Measurements from ENCODE around the gene MSL3B.

DNA sequence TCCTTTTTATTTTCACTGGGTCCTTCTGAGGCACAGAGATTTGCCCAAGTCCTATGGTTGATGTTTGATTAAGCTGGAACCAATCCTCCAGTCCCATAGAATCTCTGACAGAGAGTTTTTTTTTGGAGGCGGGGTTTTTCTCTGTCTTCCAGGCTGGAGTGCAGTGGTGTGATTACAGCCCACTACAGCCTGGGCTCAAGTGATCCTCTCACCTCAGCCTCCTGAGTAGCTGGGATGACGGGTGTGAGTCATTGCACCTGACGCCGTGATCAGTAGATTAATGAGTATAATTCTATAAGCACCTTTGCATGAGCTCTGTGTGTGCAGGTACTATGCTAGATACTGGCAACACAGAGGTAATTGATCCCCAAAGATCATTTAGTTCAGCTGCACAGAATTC, 33.7 kb upstream of the MSL3B start:
- TF ChIP-seq EZH2phosphoT487 (IDR thresholded peaks at IDR 0.05; ENCODE audit: low read depth): no peak
- TF ChIP-seq, protein P1, sequence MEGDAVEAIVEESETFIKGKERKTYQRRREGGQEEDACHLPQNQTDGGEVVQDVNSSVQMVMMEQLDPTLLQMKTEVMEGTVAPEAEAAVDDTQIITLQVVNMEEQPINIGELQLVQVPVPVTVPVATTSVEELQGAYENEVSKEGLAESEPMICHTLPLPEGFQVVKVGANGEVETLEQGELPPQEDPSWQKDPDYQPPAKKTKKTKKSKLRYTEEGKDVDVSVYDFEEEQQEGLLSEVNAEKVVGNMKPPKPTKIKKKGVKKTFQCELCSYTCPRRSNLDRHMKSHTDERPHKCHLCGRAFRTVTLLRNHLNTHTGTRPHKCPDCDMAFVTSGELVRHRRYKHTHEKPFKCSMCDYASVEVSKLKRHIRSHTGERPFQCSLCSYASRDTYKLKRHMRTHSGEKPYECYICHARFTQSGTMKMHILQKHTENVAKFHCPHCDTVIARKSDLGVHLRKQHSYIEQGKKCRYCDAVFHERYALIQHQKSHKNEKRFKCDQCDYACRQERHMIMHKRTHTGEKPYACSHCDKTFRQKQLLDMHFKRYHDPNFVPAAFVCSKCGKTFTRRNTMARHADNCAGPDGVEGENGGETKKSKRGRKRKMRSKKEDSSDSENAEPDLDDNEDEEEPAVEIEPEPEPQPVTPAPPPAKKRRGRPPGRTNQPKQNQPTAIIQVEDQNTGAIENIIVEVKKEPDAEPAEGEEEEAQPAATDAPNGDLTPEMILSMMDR (IDR thresholded peaks at IDR 0.05; ENCODE audit: low read depth, low read length): no peak
